Measurements from ENCODE around the gene RNF152.

DNA sequence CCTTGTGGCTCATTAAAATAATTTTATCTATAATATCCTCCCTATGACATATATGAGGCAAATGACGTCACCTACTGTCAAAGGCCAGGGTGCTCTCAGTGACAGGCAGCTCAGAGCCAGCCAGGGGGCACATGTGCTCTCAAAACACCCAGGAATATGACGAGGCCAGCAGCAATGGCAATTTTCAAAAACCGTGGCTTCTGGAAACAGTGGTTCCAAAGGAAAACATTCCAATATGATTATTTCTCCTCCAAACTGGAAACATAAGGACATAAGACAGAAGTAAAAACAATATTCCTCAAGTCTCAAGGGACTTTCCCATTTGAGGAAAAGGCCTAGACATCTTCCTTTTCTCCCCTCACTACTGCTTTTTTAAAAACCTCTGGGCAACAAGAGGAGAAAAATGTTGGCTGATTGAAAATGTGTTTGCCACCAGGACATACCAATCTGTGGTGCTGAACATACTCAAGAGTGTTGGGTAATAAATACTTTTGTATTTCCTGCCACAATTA, 40.8 kb downstream of the RNF152 start:
- TF ChIP-seq, protein P1, sequence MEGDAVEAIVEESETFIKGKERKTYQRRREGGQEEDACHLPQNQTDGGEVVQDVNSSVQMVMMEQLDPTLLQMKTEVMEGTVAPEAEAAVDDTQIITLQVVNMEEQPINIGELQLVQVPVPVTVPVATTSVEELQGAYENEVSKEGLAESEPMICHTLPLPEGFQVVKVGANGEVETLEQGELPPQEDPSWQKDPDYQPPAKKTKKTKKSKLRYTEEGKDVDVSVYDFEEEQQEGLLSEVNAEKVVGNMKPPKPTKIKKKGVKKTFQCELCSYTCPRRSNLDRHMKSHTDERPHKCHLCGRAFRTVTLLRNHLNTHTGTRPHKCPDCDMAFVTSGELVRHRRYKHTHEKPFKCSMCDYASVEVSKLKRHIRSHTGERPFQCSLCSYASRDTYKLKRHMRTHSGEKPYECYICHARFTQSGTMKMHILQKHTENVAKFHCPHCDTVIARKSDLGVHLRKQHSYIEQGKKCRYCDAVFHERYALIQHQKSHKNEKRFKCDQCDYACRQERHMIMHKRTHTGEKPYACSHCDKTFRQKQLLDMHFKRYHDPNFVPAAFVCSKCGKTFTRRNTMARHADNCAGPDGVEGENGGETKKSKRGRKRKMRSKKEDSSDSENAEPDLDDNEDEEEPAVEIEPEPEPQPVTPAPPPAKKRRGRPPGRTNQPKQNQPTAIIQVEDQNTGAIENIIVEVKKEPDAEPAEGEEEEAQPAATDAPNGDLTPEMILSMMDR (IDR thresholded peaks at IDR 0.05) = no peak
- no peak for TF ChIP-seq POLR2A (IDR thresholded peaks at IDR 0.05)

Measured in thyroid gland (tissue), 4 donors.